ENCODE data around the gene SLC47A2.

- TF ChIP-seq, protein P1, sequence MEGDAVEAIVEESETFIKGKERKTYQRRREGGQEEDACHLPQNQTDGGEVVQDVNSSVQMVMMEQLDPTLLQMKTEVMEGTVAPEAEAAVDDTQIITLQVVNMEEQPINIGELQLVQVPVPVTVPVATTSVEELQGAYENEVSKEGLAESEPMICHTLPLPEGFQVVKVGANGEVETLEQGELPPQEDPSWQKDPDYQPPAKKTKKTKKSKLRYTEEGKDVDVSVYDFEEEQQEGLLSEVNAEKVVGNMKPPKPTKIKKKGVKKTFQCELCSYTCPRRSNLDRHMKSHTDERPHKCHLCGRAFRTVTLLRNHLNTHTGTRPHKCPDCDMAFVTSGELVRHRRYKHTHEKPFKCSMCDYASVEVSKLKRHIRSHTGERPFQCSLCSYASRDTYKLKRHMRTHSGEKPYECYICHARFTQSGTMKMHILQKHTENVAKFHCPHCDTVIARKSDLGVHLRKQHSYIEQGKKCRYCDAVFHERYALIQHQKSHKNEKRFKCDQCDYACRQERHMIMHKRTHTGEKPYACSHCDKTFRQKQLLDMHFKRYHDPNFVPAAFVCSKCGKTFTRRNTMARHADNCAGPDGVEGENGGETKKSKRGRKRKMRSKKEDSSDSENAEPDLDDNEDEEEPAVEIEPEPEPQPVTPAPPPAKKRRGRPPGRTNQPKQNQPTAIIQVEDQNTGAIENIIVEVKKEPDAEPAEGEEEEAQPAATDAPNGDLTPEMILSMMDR (IDR thresholded peaks at IDR 0.05): no peak
- TF ChIP-seq POLR2AphosphoS5 (IDR thresholded peaks at IDR 0.05): no peak
Measured at GRCh38 chr17:19760746-19761145, 44.4 kb upstream of the SLC47A2 start.

Data from stomach (tissue), 4 donors.